Esophagus squamous epithelium (tissue), 5 donors: Measurements from ENCODE around the gene TMEM120B. TPM values are rescaled to one million over a fixed set of nuclear protein-coding genes. Genes with fewer than 3 reads are reported as not detected.
A peak's percentile ranks its signal among the peaks of the same experiment; 100 is the strongest.

Experiments used
- DNase-seq: peaks from one replicate; lab custom pipeline; 2025; lab: John Stamatoyannopoulos, UW
- H3K27ac ChIP-seq, 4 donors: fragments of 200-600 bp; sonication (generic); one replicate each; pipeline ENCODE4 v1.5.1; 2016 to 2019; ENCODE audit warnings: mild to moderate bottlenecking in 1 of 4
- H3K27me3 ChIP-seq, 4 donors: fragments of 200-600 bp; sonication (generic); 1 replicate in 3 of 4; 2 replicates in 1 of 4; pipeline versions ENCODE4 v1.5.1 to v1.6.0; 2017 to 2021; ENCODE audit warnings: antibody characterized with exemption in 1 of 4
- H3K36me3 ChIP-seq, 3 donors: fragments of 200-600 bp; sonication (generic); one replicate each; pipeline ENCODE4 v1.5.1; 2016 to 2019
- H3K4me1 ChIP-seq, 3 donors: fragments of 200-600 bp; sonication (generic); one replicate each; pipeline ENCODE4 v1.5.1; 2017 to 2019
- H3K4me3 ChIP-seq, 4 donors: fragments of 200-600 bp; sonication (generic); 1 replicate in 3 of 4; 2 replicates in 1 of 4; pipeline ENCODE4 v1.5.1; 2016 to 2019; ENCODE audit warnings: mild to moderate bottlenecking in 2 of 4, moderate library complexity in 1 of 4
- H3K9me3 ChIP-seq, 3 donors: fragments of 200-600 bp; sonication (generic); one replicate each; pipeline ENCODE4 v1.5.1; 2016 to 2019
- POLR2A ChIP-seq, 4 donors: fragments of 450-650 bp; IDR thresholded peaks; one replicate each; pipeline ENCODE4 v1.6.1; 2017; ENCODE audit warnings: antibody characterized with exemption in 4 of 4, mild to moderate bottlenecking in 4 of 4, moderate library complexity in 3 of 4
- WGBS, 2 donors: methylation state at CpG; one replicate each; pipeline ENCODE4 v1.1.5; 2018; 5-methylcytosine and 5-hydroxymethylcytosine counted together
- intact Hi-C: fragments of 100-400 bp; cut with DNase I; formaldehyde crosslinking; loops from one replicate; pipeline ENCODE4 v1.15.0; 2022
- total RNA-seq, 4 donors: library from RNA; depleted of rRNA; stranded (reverse); fragments of >200 nt; gene quantifications; one replicate each; pipeline ENCODE4 v1.1.0, GENCODE V29; 2016
- TF ChIP-seq, protein P1 (sequence below), 6 experiments: fragments of 450-650 bp in 4 of 6; fragments of 200-600 bp in 2 of 6; sonication (generic) in 2 of 6; IDR thresholded peaks; one replicate each; pipeline ENCODE4 v1.5.1; 2016 to 2019; ENCODE audit warnings: antibody characterized with exemption in 6 of 6, mild to moderate bottlenecking in 4 of 6, moderate library complexity in 4 of 6
- donor health status: DM: yes; HTN: yes; CAD: no.

The TMEM120B gene
- total RNA-seq, 4 donors from 2014 or later = 2.7 to 5.2 (median 4.5) TPM

- DNase-seq = no peak
- Histone ChIP-seq H3K27ac (no peak overlapping the region), H3K4me1 (peaks cover 0 to 10% (median under 1%) of the 10 kb centered on the region in 3 donors), H3K9me3 (no peaks in the 10 kb centered on the region), H3K27me3 (no peaks in the 10 kb centered on the region), H3K4me3 (no peak overlapping the region), H3K36me3 (peaks cover 0 to 5% (median 0%) of the 10 kb centered on the region in 3 donors)
- TF ChIP-seq POLR2A (IDR thresholded peaks at IDR 0.05) = no peak
- TF ChIP-seq, protein P1, sequence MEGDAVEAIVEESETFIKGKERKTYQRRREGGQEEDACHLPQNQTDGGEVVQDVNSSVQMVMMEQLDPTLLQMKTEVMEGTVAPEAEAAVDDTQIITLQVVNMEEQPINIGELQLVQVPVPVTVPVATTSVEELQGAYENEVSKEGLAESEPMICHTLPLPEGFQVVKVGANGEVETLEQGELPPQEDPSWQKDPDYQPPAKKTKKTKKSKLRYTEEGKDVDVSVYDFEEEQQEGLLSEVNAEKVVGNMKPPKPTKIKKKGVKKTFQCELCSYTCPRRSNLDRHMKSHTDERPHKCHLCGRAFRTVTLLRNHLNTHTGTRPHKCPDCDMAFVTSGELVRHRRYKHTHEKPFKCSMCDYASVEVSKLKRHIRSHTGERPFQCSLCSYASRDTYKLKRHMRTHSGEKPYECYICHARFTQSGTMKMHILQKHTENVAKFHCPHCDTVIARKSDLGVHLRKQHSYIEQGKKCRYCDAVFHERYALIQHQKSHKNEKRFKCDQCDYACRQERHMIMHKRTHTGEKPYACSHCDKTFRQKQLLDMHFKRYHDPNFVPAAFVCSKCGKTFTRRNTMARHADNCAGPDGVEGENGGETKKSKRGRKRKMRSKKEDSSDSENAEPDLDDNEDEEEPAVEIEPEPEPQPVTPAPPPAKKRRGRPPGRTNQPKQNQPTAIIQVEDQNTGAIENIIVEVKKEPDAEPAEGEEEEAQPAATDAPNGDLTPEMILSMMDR (IDR thresholded peaks at IDR 0.05) = no peak
- WGBS, 2 donors = 76 to 88% methylated on average over 6 of the region's 6 CpGs
- intact Hi-C loops = no loop called here
These were observed 49.7 kb downstream of the TMEM120B start for GRCh38 chr12:121762269-121762668.

- H3K4me1 ChIP-seq = peaks cover 0 to 28% (median 13%) of the 10 kb centered on the region in 3 donors
- H3K9me3 ChIP-seq = no peaks in the 10 kb centered on the region
- no peak for DNase-seq
- no peak overlapping the region for H3K27ac ChIP-seq
- no peaks in the 10 kb centered on the region for H3K36me3 ChIP-seq
- intact Hi-C loops = no loop called here
- WGBS, 2 donors = 80 to 94% methylated on average over 3 of the region's 3 CpGs
- no peak for TF ChIP-seq POLR2A (IDR thresholded peaks at IDR 0.05)
- TF ChIP-seq, protein P1 (IDR thresholded peaks at IDR 0.05) = no peak
- H3K4me3 ChIP-seq = no peak overlapping the region
- H3K27me3 ChIP-seq = no peaks in the 10 kb centered on the region
These were observed 52.3 kb downstream of the TMEM120B start for GRCh38 chr12:121764808-121765207.

GRCh38 chr12:121765573-121765972 lies 53.0 kb downstream of the TMEM120B start:
- no peaks in the 10 kb centered on the region for H3K9me3 ChIP-seq
- intact Hi-C loops = no loop called here
- no peak for DNase-seq
- H3K36me3 ChIP-seq = no peaks in the 10 kb centered on the region
- H3K4me3 ChIP-seq = no peak overlapping the region
- no peak overlapping the region for H3K27ac ChIP-seq
- no peaks in the 10 kb centered on the region for H3K27me3 ChIP-seq
- TF ChIP-seq POLR2A (IDR thresholded peaks at IDR 0.05) = no peak
- TF ChIP-seq, protein P1 (IDR thresholded peaks at IDR 0.05) = no peak
- H3K4me1 ChIP-seq = peaks cover 0 to 28% (median 13%) of the 10 kb centered on the region in 3 donors
- 40 to 55% methylated on average over 1 to 3 of the region's 5 CpGs for WGBS, 2 donors

GRCh38 chr12:121766290-121767039 lies 53.9 kb downstream of the TMEM120B start:
- WGBS, 2 donors = 73 to 100% methylated on average over 1 to 4 of the region's 5 CpGs
- Histone ChIP-seq H3K27me3 (no peaks in the 10 kb centered on the region), H3K27ac (no peak overlapping the region), H3K9me3 (no peaks in the 10 kb centered on the region), H3K36me3 (no peaks in the 10 kb centered on the region), H3K4me1 (peaks cover 0 to 28% (median 13%) of the 10 kb centered on the region in 3 donors), H3K4me3 (no peak overlapping the region)
- no peak for TF ChIP-seq POLR2A (IDR thresholded peaks at IDR 0.05)
- TF ChIP-seq, protein P1 (IDR thresholded peaks at IDR 0.05) = no peak
- DNase-seq = no peak
- intact Hi-C loops = no loop called here

- H3K4me3 ChIP-seq = peak overlapping the region in 1 of 4 donors; percentile 8
- no peak overlapping the region for H3K27ac ChIP-seq
- DNase-seq = no peak
- TF ChIP-seq POLR2A (IDR thresholded peaks at IDR 0.05) = no peak
- TF ChIP-seq, protein P1 (IDR thresholded peaks at IDR 0.05) = no peak
- intact Hi-C loops = no loop called here
- H3K36me3 ChIP-seq = no peaks in the 10 kb centered on the region
- 29 to 63% methylated on average over 1 to 6 of the region's 10 CpGs for WGBS, 2 donors
- no peaks in the 10 kb centered on the region for H3K9me3 ChIP-seq
- H3K4me1 ChIP-seq = peaks cover 0 to 28% (median 13%) of the 10 kb centered on the region in 3 donors
- no peaks in the 10 kb centered on the region for H3K27me3 ChIP-seq
These were observed 55.0 kb downstream of the TMEM120B start for GRCh38 chr12:121767525-121768016.
